Measurements from ENCODE around the gene SLC39A11. TPM values are rescaled to one million over a fixed set of nuclear protein-coding genes. Genes with fewer than 3 reads are reported as not detected.
A peak's percentile ranks its signal among the peaks of the same experiment; 100 is the strongest.

Gene SLC39A11
- total and polyA plus RNA-seq, 5 donors from 2014 or later: 9.3 to 32.2 (median 11.9) TPM

- peak overlapping the region; percentile 26 to 69 (median 60) for H3K4me3 Mint-ChIP-seq
- Histone ChIP-seq H3K9me3 (ENCODE audit: control insufficient read depth in 2 of 2, low read length in 2 of 2) (no peaks in the 10 kb centered on the region), H3K27ac (ENCODE audit: insufficient read depth, low read length, poor library complexity, severe bottlenecking) (no peak overlapping the region), H3K4me3 (ENCODE audit: low read depth, low read length) (peak overlapping the region; percentile 53), H3K36me3 (ENCODE audit: control insufficient read depth, insufficient read depth, low read length) (no peaks in the 10 kb centered on the region), H3K4me1 (ENCODE audit: control insufficient read depth, insufficient read depth, low read length, poor library complexity, severe bottlenecking) (peaks cover 9% of the 10 kb centered on the region), H3K27me3 (ENCODE audit: control insufficient read depth, insufficient read depth, low read length) (peaks cover 12% of the 10 kb centered on the region)
- ATAC-seq (ENCODE audit: low read depth in 2 of 2): peak in 1 of 2 donors; percentile 47
- peaks cover 0 to 3% (median 0%) of the 10 kb centered on the region in 7 donors for H3K9me3 Mint-ChIP-seq
- peak overlapping the region; percentile 14 to 75 (median 71) for H3K27ac Mint-ChIP-seq
- H3K4me1 Mint-ChIP-seq: peaks cover 0 to 16% (median 12%) of the 10 kb centered on the region in 4 donors
- H3K27me3 Mint-ChIP-seq: peaks cover 41% of the 10 kb centered on the region
- DNase-seq: peak in 2 of 3 donors; percentile 4 to 42
- H3K36me3 Mint-ChIP-seq: no peaks in the 10 kb centered on the region
Measured at GRCh38 chr17:72618001-72618509, 474.4 kb downstream of the SLC39A11 start.

GRCh38 chr17:72617557-72617956, 474.9 kb downstream of the SLC39A11 start:
- Histone ChIP-seq H3K4me3 (ENCODE audit: low read depth, low read length) (peak overlapping the region; percentile 53), H3K9me3 (ENCODE audit: control insufficient read depth in 2 of 2, low read length in 2 of 2) (no peaks in the 10 kb centered on the region), H3K27ac (ENCODE audit: insufficient read depth, low read length, poor library complexity, severe bottlenecking) (no peak overlapping the region), H3K36me3 (ENCODE audit: control insufficient read depth, insufficient read depth, low read length) (no peaks in the 10 kb centered on the region), H3K4me1 (ENCODE audit: control insufficient read depth, insufficient read depth, low read length, poor library complexity, severe bottlenecking) (peaks cover 9% of the 10 kb centered on the region), H3K27me3 (ENCODE audit: control insufficient read depth, insufficient read depth, low read length) (peaks cover 10% of the 10 kb centered on the region)
- H3K9me3 Mint-ChIP-seq: peaks cover 0 to 3% (median 0%) of the 10 kb centered on the region in 7 donors
- peak overlapping the region in 3 of 4 donors; percentile 26 to 69 (median 59) for H3K4me3 Mint-ChIP-seq
- H3K4me1 Mint-ChIP-seq: peaks cover 0 to 16% (median 12%) of the 10 kb centered on the region in 4 donors
- DNase-seq: no peak
- peak overlapping the region in 2 of 3 donors; percentile 14 to 71 for H3K27ac Mint-ChIP-seq
- ATAC-seq (ENCODE audit: low read depth in 2 of 2): no peak
- no peaks in the 10 kb centered on the region for H3K36me3 Mint-ChIP-seq
- peaks cover 40% of the 10 kb centered on the region for H3K27me3 Mint-ChIP-seq

- H3K36me3 Mint-ChIP-seq: no peaks in the 10 kb centered on the region
- Histone ChIP-seq H3K4me1 (ENCODE audit: control insufficient read depth, insufficient read depth, low read length, poor library complexity, severe bottlenecking) (peaks cover 9% of the 10 kb centered on the region), H3K27me3 (ENCODE audit: control insufficient read depth, insufficient read depth, low read length) (peaks cover 8% of the 10 kb centered on the region), H3K9me3 (ENCODE audit: control insufficient read depth in 2 of 2, low read length in 2 of 2) (no peaks in the 10 kb centered on the region), H3K4me3 (ENCODE audit: low read depth, low read length) (no peak overlapping the region), H3K27ac (ENCODE audit: insufficient read depth, low read length, poor library complexity, severe bottlenecking) (no peak overlapping the region), H3K36me3 (ENCODE audit: control insufficient read depth, insufficient read depth, low read length) (no peaks in the 10 kb centered on the region)
- DNase-seq (no peak), ATAC-seq (ENCODE audit: low read depth in 2 of 2) (no peak)
- H3K4me3 Mint-ChIP-seq: no peak overlapping the region
- peaks cover 0 to 2% (median 0%) of the 10 kb centered on the region in 7 donors for H3K9me3 Mint-ChIP-seq
- H3K4me1 Mint-ChIP-seq: peaks cover 0 to 16% (median 12%) of the 10 kb centered on the region in 4 donors
- H3K27me3 Mint-ChIP-seq: peaks cover 35% of the 10 kb centered on the region
- no peak overlapping the region for H3K27ac Mint-ChIP-seq
Measured at GRCh38 chr17:72616447-72616846, 476.0 kb downstream of the SLC39A11 start.

- H3K27me3 Mint-ChIP-seq: peaks cover 39% of the 10 kb centered on the region
- H3K9me3 ChIP-seq (ENCODE audit: control insufficient read depth in 2 of 2, low read length in 2 of 2): no peaks in the 10 kb centered on the region
- no peak for ATAC-seq (ENCODE audit: low read depth in 2 of 2)
Measured at GRCh38 chr17:72615627-72615991, 476.9 kb downstream of the SLC39A11 start.

GRCh38 chr17:72614871-72615626, 477.4 kb downstream of the SLC39A11 start:
- H3K9me3 Mint-ChIP-seq: peaks cover 0 to 2% (median 0%) of the 10 kb centered on the region in 7 donors
- no peaks in the 10 kb centered on the region for H3K9me3 ChIP-seq (ENCODE audit: control insufficient read depth in 2 of 2, low read length in 2 of 2)
- H3K4me1 ChIP-seq (ENCODE audit: control insufficient read depth, insufficient read depth, low read length, poor library complexity, severe bottlenecking): peaks cover 9% of the 10 kb centered on the region
- peak overlapping the region in 1 of 3 donors; percentile 34 for H3K27ac Mint-ChIP-seq
- no peak overlapping the region for H3K27ac ChIP-seq (ENCODE audit: insufficient read depth, low read length, poor library complexity, severe bottlenecking)
- H3K27me3 ChIP-seq (ENCODE audit: control insufficient read depth, insufficient read depth, low read length): peaks cover 7% of the 10 kb centered on the region
- no peaks in the 10 kb centered on the region for H3K36me3 Mint-ChIP-seq
- H3K27me3 Mint-ChIP-seq: peaks cover 39% of the 10 kb centered on the region
- DNase-seq (no peak), ATAC-seq (ENCODE audit: low read depth in 2 of 2) (no peak)
- peaks cover 0 to 16% (median 12%) of the 10 kb centered on the region in 4 donors for H3K4me1 Mint-ChIP-seq
- H3K4me3 Mint-ChIP-seq: no peak overlapping the region
- H3K4me3 ChIP-seq (ENCODE audit: low read depth, low read length): no peak overlapping the region
- H3K36me3 ChIP-seq (ENCODE audit: control insufficient read depth, insufficient read depth, low read length): no peaks in the 10 kb centered on the region

More at GRCh38 chr17:72615627-72615991, 476.9 kb downstream of the SLC39A11 start:
- no peaks in the 10 kb centered on the region for H3K36me3 ChIP-seq (ENCODE audit: control insufficient read depth, insufficient read depth, low read length)
- H3K4me1 ChIP-seq (ENCODE audit: control insufficient read depth, insufficient read depth, low read length, poor library complexity, severe bottlenecking): peaks cover 9% of the 10 kb centered on the region
- H3K4me1 Mint-ChIP-seq: peaks cover 0 to 16% (median 12%) of the 10 kb centered on the region in 4 donors
- DNase-seq: no peak
- H3K27ac ChIP-seq (ENCODE audit: insufficient read depth, low read length, poor library complexity, severe bottlenecking): no peak overlapping the region
- no peak overlapping the region for H3K4me3 ChIP-seq (ENCODE audit: low read depth, low read length)
- peaks cover 0 to 2% (median 0%) of the 10 kb centered on the region in 7 donors for H3K9me3 Mint-ChIP-seq
- H3K27me3 ChIP-seq (ENCODE audit: control insufficient read depth, insufficient read depth, low read length): peaks cover 7% of the 10 kb centered on the region
- no peaks in the 10 kb centered on the region for H3K36me3 Mint-ChIP-seq
- no peak overlapping the region for H3K4me3 Mint-ChIP-seq
- H3K27ac Mint-ChIP-seq: no peak overlapping the region

GRCh38 chr17:72614476-72614870, 478.0 kb downstream of the SLC39A11 start:
- peaks cover 0 to 2% (median 0%) of the 10 kb centered on the region in 7 donors for H3K9me3 Mint-ChIP-seq
- no peaks in the 10 kb centered on the region for H3K36me3 ChIP-seq (ENCODE audit: control insufficient read depth, insufficient read depth, low read length)

GRCh38 chr17:72613806-72614292, 478.6 kb downstream of the SLC39A11 start:
- H3K4me3 ChIP-seq (ENCODE audit: low read depth, low read length): no peak overlapping the region
- H3K27ac Mint-ChIP-seq: no peak overlapping the region
- peaks cover 0 to 16% (median 12%) of the 10 kb centered on the region in 4 donors for H3K4me1 Mint-ChIP-seq
- peaks cover 7% of the 10 kb centered on the region for H3K27me3 ChIP-seq (ENCODE audit: control insufficient read depth, insufficient read depth, low read length)
- no peak overlapping the region for H3K4me3 Mint-ChIP-seq
- no peaks in the 10 kb centered on the region for H3K36me3 Mint-ChIP-seq
- H3K4me1 ChIP-seq (ENCODE audit: control insufficient read depth, insufficient read depth, low read length, poor library complexity, severe bottlenecking): peaks cover 9% of the 10 kb centered on the region
- no peaks in the 10 kb centered on the region for H3K36me3 ChIP-seq (ENCODE audit: control insufficient read depth, insufficient read depth, low read length)
- no peak overlapping the region for H3K27ac ChIP-seq (ENCODE audit: insufficient read depth, low read length, poor library complexity, severe bottlenecking)
- ATAC-seq (ENCODE audit: low read depth in 2 of 2) (no peak), DNase-seq (no peak)
- H3K27me3 Mint-ChIP-seq: peaks cover 36% of the 10 kb centered on the region
- H3K9me3 Mint-ChIP-seq: peaks cover 0 to 2% (median 0%) of the 10 kb centered on the region in 7 donors
- no peaks in the 10 kb centered on the region for H3K9me3 ChIP-seq (ENCODE audit: control insufficient read depth in 2 of 2, low read length in 2 of 2)

More at GRCh38 chr17:72614476-72614870, 478.0 kb downstream of the SLC39A11 start:
- H3K36me3 Mint-ChIP-seq: no peaks in the 10 kb centered on the region
- H3K4me1 ChIP-seq (ENCODE audit: control insufficient read depth, insufficient read depth, low read length, poor library complexity, severe bottlenecking): peaks cover 9% of the 10 kb centered on the region
- DNase-seq (no peak), ATAC-seq (ENCODE audit: low read depth in 2 of 2) (no peak)
- H3K4me3 ChIP-seq (ENCODE audit: low read depth, low read length): no peak overlapping the region
- H3K4me1 Mint-ChIP-seq: peaks cover 0 to 16% (median 12%) of the 10 kb centered on the region in 4 donors
- H3K27ac Mint-ChIP-seq: peak overlapping the region in 1 of 3 donors; percentile 34
- peaks cover 39% of the 10 kb centered on the region for H3K27me3 Mint-ChIP-seq
- H3K27me3 ChIP-seq (ENCODE audit: control insufficient read depth, insufficient read depth, low read length): peaks cover 7% of the 10 kb centered on the region
- no peak overlapping the region for H3K27ac ChIP-seq (ENCODE audit: insufficient read depth, low read length, poor library complexity, severe bottlenecking)
- no peak overlapping the region for H3K4me3 Mint-ChIP-seq
- no peaks in the 10 kb centered on the region for H3K9me3 ChIP-seq (ENCODE audit: control insufficient read depth in 2 of 2, low read length in 2 of 2)

Measured in CD4-positive, CD25-positive, alpha-beta regulatory T cell (primary cell).